Activated B cell treated with CpG ODN at 0.5 μM for 24 hours (primary cell): Measurements from ENCODE around the gene RPS6KA1. TPM values are rescaled to one million over a fixed set of nuclear protein-coding genes. Genes with fewer than 3 reads are reported as not detected.

ENCODE experiments used
- ATAC-seq: fragments of 200-7000 bp; cut with Tn5 transposase; one replicate; pipeline ENCODE4 v1.10.0; 2021; ENCODE audit warnings: low read depth, mild to moderate bottlenecking, moderate library complexity
- CTCF ChIA-PET: fragments of 350-600 bp; sonication (Branson Sonifier 250); formaldehyde crosslinking; loops from one replicate; lab custom pipeline; 2021; ENCODE audit warnings: antibody characterized with exemption; lab: Charles Lee
- POLR2A ChIA-PET: fragments of 350-600 bp; sonication (Branson Sonifier 250); formaldehyde crosslinking; loops from one replicate; lab custom pipeline; 2021; ENCODE audit warnings: antibody characterized with exemption; lab: Charles Lee
- DNase-seq: peaks from one replicate; pipeline ENCODE4 v3.0.0; 2022
- H3K27ac Mint-ChIP-seq: one replicate; pipeline ENCODE4 v1.8.0; 2020; ENCODE audit warnings: mixed read lengths
- H3K27me3 Mint-ChIP-seq: one replicate; pipeline ENCODE4 v1.8.0; 2021; ENCODE audit warnings: mixed read lengths
- H3K36me3 Mint-ChIP-seq: one replicate; pipeline ENCODE4 v1.8.0; 2021; ENCODE audit warnings: low read depth, mixed read lengths
- H3K4me1 Mint-ChIP-seq: one replicate; pipeline ENCODE4 v1.8.0; 2021; ENCODE audit warnings: mixed read lengths
- H3K4me3 Mint-ChIP-seq: one replicate; pipeline ENCODE4 v1.8.0; 2020; ENCODE audit warnings: mild to moderate bottlenecking, mixed read lengths
- H3K9me3 Mint-ChIP-seq: one replicate; pipeline ENCODE4 v1.8.0; 2020; ENCODE audit warnings: mixed read lengths
- CTCF ChIP-seq: fragments of 200-600 bp; IDR thresholded peaks from one replicate; pipeline ENCODE4 v1.8.0; 2022; ENCODE audit warnings: antibody characterized with exemption, mild to moderate bottlenecking
- intact Hi-C: fragments of 100-400 bp; cut with micrococcal nuclease; formaldehyde crosslinking; loops from one replicate; pipeline ENCODE4 v1.15.1; 2024
- total RNA-seq: library from RNA; stranded (reverse); gene quantifications from 2 replicates; pipeline ENCODE4 v1.2.3, GENCODE V29; 2022

Gene RPS6KA1
- total RNA-seq: 139 and 150 TPM in 2 replicates

- DNase-seq: peak; percentile 72
- Mint-ChIP-seq H3K4me3 (peak within 1 kb of the TSS; percentile 90), H3K27ac (peak within 1 kb of the TSS; percentile 80), H3K4me1 (peaks cover 32% of the 10 kb centered on the region), H3K9me3 (no peaks in the 10 kb centered on the region), H3K27me3 (peaks cover 1% of the 10 kb centered on the region), H3K36me3 (no peaks in the 10 kb centered on the region)
- TF ChIP-seq CTCF: no peak
- ChIA-PET CTCF (interaction anchor here (1.0 to 3.3 kb wide), 5 partner anchors 8 to 69 kb away, joined by 4 to 15 read pairs (median 6); no protein-coding TSS in a partner anchor), POLR2A (interaction anchor here (0.6 to 3.5 kb wide), 7 partner anchors 9 to 467 kb away, joined by 3 to 33 read pairs (median 7); no protein-coding TSS in a partner anchor)
- peak; percentile 95 for ATAC-seq
- intact Hi-C loops: loop anchor here (1.0 to 2.0 kb wide), 3 partner anchors 8 to 29 kb away; no protein-coding TSS in a partner anchor
Observed at GRCh38 chr1:26529655-26530409, at the start of gene RPS6KA1. Gene RPS6KA1 (plus strand): TSS chr1:26529761. CDS start chr1:26529921, 160 bp downstream.

- H3K27me3 Mint-ChIP-seq: no peaks in the 10 kb centered on the region
- H3K27ac Mint-ChIP-seq: peak overlapping the region; percentile 37
- ChIA-PET CTCF (interaction anchor here (0.7 to 1.4 kb wide), 2 partner anchors 13 to 17 kb away, joined by 3 to 4 read pairs; no protein-coding TSS in a partner anchor), POLR2A (no interaction called here)
- TF ChIP-seq CTCF: no peak
- H3K9me3 Mint-ChIP-seq: no peaks in the 10 kb centered on the region
- peaks cover 20% of the 10 kb centered on the region for H3K36me3 Mint-ChIP-seq
- ATAC-seq: no peak
- intact Hi-C loops: no loop called here
- H3K4me3 Mint-ChIP-seq: no peak overlapping the region
- H3K4me1 Mint-ChIP-seq: peaks cover 3% of the 10 kb centered on the region
- no peak for DNase-seq
Observed at GRCh38 chr1:26482921-26483320, 46.6 kb upstream of the RPS6KA1 start.

GRCh38 chr1:26483980-26484379 is 45.6 kb upstream of the RPS6KA1 start:
- no peak overlapping the region for H3K4me3 Mint-ChIP-seq
- no peaks in the 10 kb centered on the region for H3K27me3 Mint-ChIP-seq
- H3K9me3 Mint-ChIP-seq: no peaks in the 10 kb centered on the region
- intact Hi-C loops: no loop called here
- ChIA-PET CTCF (no interaction called here), POLR2A (no interaction called here)
- no peak for TF ChIP-seq CTCF
- ATAC-seq (no peak), DNase-seq (no peak)
- H3K36me3 Mint-ChIP-seq: peaks cover 16% of the 10 kb centered on the region
- H3K27ac Mint-ChIP-seq: peak overlapping the region; percentile 4
- H3K4me1 Mint-ChIP-seq: no peaks in the 10 kb centered on the region

- ChIA-PET CTCF (interaction anchor here (2.1 kb wide), 1 partner anchor 10 kb away, joined by 6 read pairs; no protein-coding TSS in a partner anchor), POLR2A (interaction anchor here (1.0 kb wide), 1 partner anchor 13 kb away, joined by 3 read pairs; no protein-coding TSS in a partner anchor)
- no peak overlapping the region for H3K4me3 Mint-ChIP-seq
- H3K27me3 Mint-ChIP-seq: no peaks in the 10 kb centered on the region
- H3K27ac Mint-ChIP-seq: no peak overlapping the region
- ATAC-seq (no peak), DNase-seq (no peak)
- no peak for TF ChIP-seq CTCF
- H3K4me1 Mint-ChIP-seq: peaks cover 2% of the 10 kb centered on the region
- H3K36me3 Mint-ChIP-seq: no peaks in the 10 kb centered on the region
- H3K9me3 Mint-ChIP-seq: no peaks in the 10 kb centered on the region
- intact Hi-C loops: no loop called here
Observed at GRCh38 chr1:26490155-26490554, 39.4 kb upstream of the RPS6KA1 start.

GRCh38 chr1:26493267-26493666 is 36.3 kb upstream of the RPS6KA1 start:
- Mint-ChIP-seq H3K27ac (no peak overlapping the region), H3K4me1 (peaks cover 2% of the 10 kb centered on the region), H3K9me3 (no peaks in the 10 kb centered on the region), H3K4me3 (no peak overlapping the region), H3K27me3 (no peaks in the 10 kb centered on the region), H3K36me3 (no peaks in the 10 kb centered on the region)
- ATAC-seq: no peak
- CTCF ChIA-PET: no interaction called here
- POLR2A ChIA-PET: no interaction called here
- no peak for TF ChIP-seq CTCF
- DNase-seq: no peak
- intact Hi-C loops: no loop called here
